Neural progenitor cell (in vitro differentiated cells): Measurements from ENCODE around the gene VSX2. TPM values are rescaled to one million over a fixed set of nuclear protein-coding genes. Genes with fewer than 3 reads are reported as not detected.

Source experiments
- DNase-seq: peaks from one replicate; pipeline ENCODE4 v3.0.0-alpha.2; 2016; ENCODE audit warnings: low spot score
- H2AFZ ChIP-seq: fragments of 200-600 bp; sonication (generic); replicated peaks from 2 replicates; pipeline ENCODE4 v1.6.1; 2016; ENCODE audit warnings: antibody characterized with exemption
- H3F3A ChIP-seq: fragments of 200-600 bp; sonication (generic); 2 replicates; pipeline ENCODE4 v1.6.1; 2016; ENCODE audit warnings: antibody characterized with exemption, low read depth
- H3K27ac ChIP-seq: fragments of 200-600 bp; sonication (generic); 2 replicates; pipeline ENCODE4 v1.5.1; 2016; ENCODE audit warnings: mild to moderate bottlenecking
- H3K27me3 ChIP-seq: fragments of 200-600 bp; sonication (generic); 2 replicates; pipeline ENCODE4 v1.6.1; 2016; ENCODE audit warnings: mild to moderate bottlenecking, moderate library complexity
- H3K36me3 ChIP-seq: fragments of 200-600 bp; sonication (generic); 2 replicates; pipeline ENCODE4 v1.5.1; 2016
- H3K4me1 ChIP-seq: fragments of 200-600 bp; sonication (generic); 2 replicates; pipeline ENCODE4 v1.6.1; 2016; ENCODE audit warnings: mixed run types
- H3K4me2 ChIP-seq: fragments of 200-600 bp; sonication (generic); 2 replicates; pipeline ENCODE4 v1.6.1; 2016
- H3K4me3 ChIP-seq: fragments of 200-600 bp; sonication (generic); 2 replicates; pipeline ENCODE4 v1.5.1; 2016
- H3K79me2 ChIP-seq: fragments of 200-600 bp; sonication (generic); 2 replicates; pipeline ENCODE4 v1.6.1; 2016; ENCODE audit warnings: low read depth
- H3K9ac ChIP-seq: fragments of 200-600 bp; sonication (generic); 2 replicates; pipeline ENCODE4 v1.6.1; 2016
- H3K9me3 ChIP-seq: fragments of 200-600 bp; sonication (generic); 2 replicates; pipeline ENCODE4 v1.5.1; 2016; ENCODE audit warnings: low read depth
- H4K20me1 ChIP-seq: fragments of 200-600 bp; sonication (generic); 2 replicates; pipeline ENCODE4 v1.6.1; 2016; ENCODE audit warnings: low read depth
- H3K27ac Mint-ChIP-seq: 3 replicates; pipeline ENCODE4 v1.8.0; 2021; ENCODE audit warnings: mixed read lengths
- H3K27me3 Mint-ChIP-seq: 2 replicates; pipeline ENCODE4 v1.8.0; 2022; ENCODE audit warnings: low read depth, mild to moderate bottlenecking, inconsistent platforms, moderate library complexity, mixed read lengths; ENCODE audit not compliant: insufficient read depth
- H3K36me3 Mint-ChIP-seq: 3 replicates; pipeline ENCODE4 v1.8.0; 2021; ENCODE audit warnings: mixed read lengths
- H3K4me1 Mint-ChIP-seq: 3 replicates; pipeline ENCODE4 v1.8.0; 2021; ENCODE audit warnings: mixed read lengths
- H3K4me3 Mint-ChIP-seq: 3 replicates; pipeline ENCODE4 v1.8.0; 2021; ENCODE audit warnings: mild to moderate bottlenecking, moderate library complexity, mixed read lengths
- H3K9me3 Mint-ChIP-seq: 3 replicates; pipeline ENCODE4 v1.8.0; 2020; ENCODE audit warnings: mixed read lengths
- CTCF ChIP-seq: fragments of 200-600 bp; sonication (generic); IDR thresholded peaks from 2 replicates; pipeline ENCODE4 v1.5.1; 2017; ENCODE audit warnings: antibody characterized with exemption, mild to moderate bottlenecking
- EZH2 ChIP-seq: fragments of 200-600 bp; sonication (generic); IDR thresholded peaks from 2 replicates; pipeline ENCODE4 v1.6.1; 2017; ENCODE audit warnings: antibody characterized with exemption, mild to moderate bottlenecking, moderate library complexity
- EZH2phosphoT487 ChIP-seq: fragments of 200-600 bp; sonication (generic); IDR thresholded peaks from 2 replicates; pipeline ENCODE4 v1.6.1; 2017; ENCODE audit warnings: antibody characterized with exemption
- total RNA-seq: library from RNA; depleted of rRNA; stranded (reverse); fragments of >200 nt; gene quantifications from 2 replicates; pipeline ENCODE4 v1.2.3, GENCODE V29; 2015; ENCODE audit warnings: low replicate concordance

The VSX2 gene
- total RNA-seq, 1 donor from 2014 or later: 0.51 TPM

GRCh38 chr14:74302634-74303569, 63.7 kb downstream of the VSX2 start, which contains the start of gene ABCD4:
Gene ABCD4, minus strand, starts transcription at chr14:74302934. Its CDS starts 22 bp downstream, at chr14:74302912.
- peaks cover 18% of the 10 kb centered on the region for H3K4me1 ChIP-seq
- peak within 1 kb of the TSS; percentile 68 for H3K9ac ChIP-seq
- DNase-seq: peak; percentile 96
- peaks cover 11% of the 10 kb centered on the region for H3K36me3 Mint-ChIP-seq
- peak within 1 kb of the TSS; percentile 97 for H3K4me3 Mint-ChIP-seq
- TF ChIP-seq EZH2phosphoT487 (peak; percentile 26), CTCF (peak; percentile 74), EZH2 (no peak)
- peaks cover 20% of the 10 kb centered on the region for H3K4me1 Mint-ChIP-seq
- peak within 1 kb of the TSS; percentile 74 for H3K27ac ChIP-seq
- no peaks in the 10 kb centered on the region for H3K9me3 Mint-ChIP-seq
- peak within 1 kb of the TSS; percentile 84 for H2AFZ ChIP-seq
- H3K27me3 Mint-ChIP-seq: peaks cover 2% of the 10 kb centered on the region
- H3K79me2 ChIP-seq: peaks cover 48% of the 10 kb centered on the region
- H3F3A ChIP-seq: peaks cover 17% of the 10 kb centered on the region
- H3K36me3 ChIP-seq: no peaks in the 10 kb centered on the region
- peaks cover 35% of the 10 kb centered on the region for H4K20me1 ChIP-seq
- peak within 1 kb of the TSS; percentile 90 for H3K27ac Mint-ChIP-seq
- H3K9me3 ChIP-seq: no peaks in the 10 kb centered on the region
- peak within 1 kb of the TSS; percentile 75 for H3K4me3 ChIP-seq
- H3K27me3 ChIP-seq: no peaks in the 10 kb centered on the region
- peak within 1 kb of the TSS; percentile 85 for H3K4me2 ChIP-seq

- Mint-ChIP-seq H3K27me3 (peaks cover 5% of the 10 kb centered on the region), H3K9me3 (no peaks in the 10 kb centered on the region), H3K4me3 (no peak overlapping the region), H3K4me1 (no peaks in the 10 kb centered on the region), H3K36me3 (no peaks in the 10 kb centered on the region), H3K27ac (no peak overlapping the region)
- no peak for DNase-seq
- H3K9me3 ChIP-seq: no peaks in the 10 kb centered on the region
- H4K20me1 ChIP-seq: no peaks in the 10 kb centered on the region
- peaks cover 3% of the 10 kb centered on the region for H3F3A ChIP-seq
- H3K9ac ChIP-seq: no peak overlapping the region
- no peak overlapping the region for H3K4me3 ChIP-seq
- TF ChIP-seq EZH2 (no peak), CTCF (no peak), EZH2phosphoT487 (no peak)
- H3K4me1 ChIP-seq: no peaks in the 10 kb centered on the region
- H3K4me2 ChIP-seq: no peak overlapping the region
- no peaks in the 10 kb centered on the region for H3K36me3 ChIP-seq
- H3K79me2 ChIP-seq: no peaks in the 10 kb centered on the region
- H3K27me3 ChIP-seq: no peaks in the 10 kb centered on the region
- no peak overlapping the region for H2AFZ ChIP-seq
- H3K27ac ChIP-seq: no peak overlapping the region
These were observed 69.4 kb downstream of the VSX2 start for GRCh38 chr14:74308695-74309094.

GRCh38 chr14:74309125-74310022, 70.1 kb downstream of the VSX2 start:
- Mint-ChIP-seq H3K4me1 (no peaks in the 10 kb centered on the region), H3K27me3 (peaks cover 5% of the 10 kb centered on the region), H3K4me3 (no peak overlapping the region), H3K27ac (no peak overlapping the region), H3K36me3 (no peaks in the 10 kb centered on the region), H3K9me3 (no peaks in the 10 kb centered on the region)
- H4K20me1 ChIP-seq: no peaks in the 10 kb centered on the region
- no peak for DNase-seq
- no peaks in the 10 kb centered on the region for H3K36me3 ChIP-seq
- no peak overlapping the region for H3K4me2 ChIP-seq
- H3K27ac ChIP-seq: no peak overlapping the region
- H3K79me2 ChIP-seq: no peaks in the 10 kb centered on the region
- no peak overlapping the region for H3K9ac ChIP-seq
- H3K4me1 ChIP-seq: no peaks in the 10 kb centered on the region
- no peak overlapping the region for H3K4me3 ChIP-seq
- H3K9me3 ChIP-seq: no peaks in the 10 kb centered on the region
- H3K27me3 ChIP-seq: no peaks in the 10 kb centered on the region
- H2AFZ ChIP-seq: no peak overlapping the region
- peaks cover 3% of the 10 kb centered on the region for H3F3A ChIP-seq
- no peak for TF ChIP-seq EZH2phosphoT487
- TF ChIP-seq EZH2: no peak
- no peak for TF ChIP-seq CTCF
